NCI-H446 (cell line): ENCODE results near the gene FOXO3.

Experiments
- DNase-seq, 2 experiments: peaks; one replicate each; lab custom pipeline; 2025; lab: John Stamatoyannopoulos, UW

The FOXO3 gene

GRCh38 chr6:108627692-108628550, 67.2 kb downstream of the FOXO3 start:
- DNase-seq, result no peak

GRCh38 chr6:108630050-108630714, 69.5 kb downstream of the FOXO3 start:
- no peak for DNase-seq

- DNase-seq, result no peak
These were observed 71.7 kb downstream of the FOXO3 start for GRCh38 chr6:108632441-108632840.

GRCh38 chr6:108633436-108633835, 72.7 kb downstream of the FOXO3 start:
- no peak for DNase-seq

GRCh38 chr6:108635505-108636226, 74.9 kb downstream of the FOXO3 start:
- DNase-seq, result no peak

- no peak for DNase-seq
These were observed 77.2 kb downstream of the FOXO3 start for GRCh38 chr6:108637963-108638362.

GRCh38 chr6:108638993-108639392, 78.3 kb downstream of the FOXO3 start:
- DNase-seq, result no peak

- no peak for DNase-seq
These were observed 79.4 kb downstream of the FOXO3 start for GRCh38 chr6:108640104-108640503.

- DNase-seq, result no peak
These were observed 82.5 kb downstream of the FOXO3 start for GRCh38 chr6:108643184-108643583.

GRCh38 chr6:108644252-108644651, 83.5 kb downstream of the FOXO3 start:
- DNase-seq, result no peak

- no peak for DNase-seq
These were observed 87.5 kb downstream of the FOXO3 start for GRCh38 chr6:108648191-108648590.

GRCh38 chr6:108650325-108650724, 89.6 kb downstream of the FOXO3 start:
- no peak for DNase-seq

- DNase-seq, result no peak
These were observed 90.1 kb downstream of the FOXO3 start for GRCh38 chr6:108650781-108651180.

GRCh38 chr6:108651340-108652227, 90.9 kb downstream of the FOXO3 start:
- peak in 1 of 2 experiments; percentile 22 for DNase-seq

GRCh38 chr6:108652375-108652774, 91.7 kb downstream of the FOXO3 start:
- no peak for DNase-seq

- no peak for DNase-seq
These were observed 93.2 kb downstream of the FOXO3 start for GRCh38 chr6:108653949-108654348.

GRCh38 chr6:108654465-108655106, 93.9 kb downstream of the FOXO3 start:
- no peak for DNase-seq

- DNase-seq, result peak in 1 of 2 experiments; percentile 4
These were observed 95.3 kb downstream of the FOXO3 start for GRCh38 chr6:108655806-108656651.

GRCh38 chr6:108656836-108657235, 96.1 kb downstream of the FOXO3 start:
- no peak for DNase-seq

- no peak for DNase-seq
These were observed 97.5 kb downstream of the FOXO3 start for GRCh38 chr6:108658174-108658573.
